Umbilical cord (tissue), 2 donors: ENCODE results near the gene SELENOS. TPM values are rescaled to one million over a fixed set of nuclear protein-coding genes. Genes with fewer than 3 reads are reported as not detected.
"Not testable (repeated sequence)": the region's sequence is repeated elsewhere in the genome, so short reads cannot be mapped to it uniquely, and the experiment has no call there.

ENCODE experiments used
- DNase-seq: peaks from one replicate; pipeline ENCODE4 v3.0.0-alpha.2; 2015; ENCODE audit warnings: low spot score
- total RNA-seq: library from RNA; depleted of rRNA; stranded (reverse); fragments of >200 nt; gene quantifications from one replicate; pipeline ENCODE4 v1.2.3, GENCODE V29; 2014; ENCODE audit warnings: low replicate concordance; ENCODE audit not compliant: insufficient read depth

The SELENOS gene
- total RNA-seq, 1 donor from 2014 or later, result 89.8 TPM

DNA sequence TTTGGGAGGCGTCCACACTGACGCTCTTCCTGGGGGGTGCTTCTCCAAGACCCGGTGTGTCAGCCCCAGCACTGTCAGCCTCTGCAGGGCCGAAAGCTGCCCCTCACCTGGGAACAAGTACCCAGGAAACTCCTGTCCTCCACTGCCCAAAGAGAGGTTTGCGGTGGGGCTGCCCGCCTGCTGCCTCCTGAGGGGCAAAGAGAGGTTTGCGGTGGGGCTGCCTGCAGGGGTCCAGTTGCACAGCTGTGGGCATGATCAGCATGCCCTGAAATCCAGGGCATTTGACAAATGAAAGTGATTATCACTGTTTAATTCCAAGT, 32.8 kb upstream of the SELENOS start:
- DNase-seq, result no peak

DNA sequence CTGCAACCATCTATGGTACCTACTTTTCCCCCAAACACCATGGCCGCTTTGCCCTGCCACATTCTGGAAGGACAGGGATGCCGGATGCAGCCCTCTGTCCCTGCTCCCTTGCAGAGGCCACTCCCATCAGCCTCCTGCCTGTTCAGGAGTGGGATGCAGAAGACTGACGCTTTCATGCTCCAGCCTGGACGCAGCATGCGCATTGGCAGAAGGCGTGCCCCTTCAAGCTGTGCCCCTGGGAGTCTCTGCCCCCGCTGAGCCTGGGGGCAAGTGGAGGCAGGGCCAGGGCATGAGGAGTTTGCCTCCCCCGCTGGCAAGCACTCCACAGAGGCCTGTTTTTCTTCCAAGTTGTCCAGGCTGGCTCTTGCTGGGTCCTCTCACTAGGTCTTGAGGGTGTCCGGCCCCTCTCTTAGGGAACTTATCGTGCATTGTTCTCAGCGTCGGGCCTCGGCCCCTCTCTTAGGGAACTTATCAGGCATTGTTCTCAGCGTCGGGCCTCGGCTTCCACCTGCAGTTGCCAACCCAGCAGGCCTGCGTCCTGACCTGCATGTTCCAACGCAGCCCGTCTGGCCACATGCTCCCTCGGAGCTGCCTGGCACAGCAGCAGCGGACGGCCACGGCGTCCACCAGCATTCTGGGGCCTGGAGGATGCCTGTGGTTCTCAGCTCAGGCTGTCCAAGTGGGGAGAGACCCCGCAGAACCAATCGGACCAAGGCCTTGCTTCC, 32.3 kb upstream of the SELENOS start:
- no peak for DNase-seq

DNA sequence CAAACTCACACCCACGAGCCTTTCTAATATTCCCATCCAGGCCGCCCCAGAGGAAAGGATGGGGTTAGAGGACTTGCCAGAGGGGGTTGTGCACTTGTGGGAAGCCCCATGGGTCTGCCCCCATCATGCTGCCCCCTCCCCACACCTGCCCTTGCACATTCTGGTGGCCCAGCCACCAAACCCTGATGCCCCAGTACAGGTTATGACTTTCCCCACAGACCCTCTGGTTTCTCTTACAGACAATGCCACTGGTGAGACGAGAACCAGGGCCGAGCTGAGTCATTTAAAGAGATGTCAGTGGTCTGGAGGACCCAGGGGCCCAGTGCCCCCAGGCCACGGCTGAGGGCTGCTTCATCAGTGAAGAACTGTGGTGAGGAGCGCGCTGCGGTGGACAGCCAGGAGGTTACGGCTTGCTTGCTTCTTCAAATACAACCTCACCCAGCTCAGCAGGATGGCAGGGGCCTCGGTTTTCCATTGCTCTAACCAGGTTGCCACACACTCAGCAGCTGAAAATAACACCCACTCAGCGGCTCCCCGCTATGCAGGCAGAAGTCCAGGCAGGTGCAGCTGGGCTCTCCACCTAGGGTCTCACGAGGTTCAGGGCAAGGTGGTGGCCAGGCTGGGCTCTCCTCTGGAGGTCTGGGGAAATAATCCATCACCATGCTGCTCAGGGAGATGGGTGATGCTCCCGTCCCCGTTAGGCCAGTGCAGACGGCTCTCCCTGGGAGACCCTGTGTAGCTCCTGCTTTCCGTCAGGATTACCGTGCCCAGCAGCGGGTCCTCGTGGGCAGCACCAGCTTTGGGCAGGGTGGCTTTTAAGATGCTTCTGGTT, 31.5 kb upstream of the SELENOS start:
- no peak for DNase-seq

- no peak for DNase-seq
Observed at GRCh38 chr15:101307897-101308603, 30.8 kb upstream of the SELENOS start.

DNA sequence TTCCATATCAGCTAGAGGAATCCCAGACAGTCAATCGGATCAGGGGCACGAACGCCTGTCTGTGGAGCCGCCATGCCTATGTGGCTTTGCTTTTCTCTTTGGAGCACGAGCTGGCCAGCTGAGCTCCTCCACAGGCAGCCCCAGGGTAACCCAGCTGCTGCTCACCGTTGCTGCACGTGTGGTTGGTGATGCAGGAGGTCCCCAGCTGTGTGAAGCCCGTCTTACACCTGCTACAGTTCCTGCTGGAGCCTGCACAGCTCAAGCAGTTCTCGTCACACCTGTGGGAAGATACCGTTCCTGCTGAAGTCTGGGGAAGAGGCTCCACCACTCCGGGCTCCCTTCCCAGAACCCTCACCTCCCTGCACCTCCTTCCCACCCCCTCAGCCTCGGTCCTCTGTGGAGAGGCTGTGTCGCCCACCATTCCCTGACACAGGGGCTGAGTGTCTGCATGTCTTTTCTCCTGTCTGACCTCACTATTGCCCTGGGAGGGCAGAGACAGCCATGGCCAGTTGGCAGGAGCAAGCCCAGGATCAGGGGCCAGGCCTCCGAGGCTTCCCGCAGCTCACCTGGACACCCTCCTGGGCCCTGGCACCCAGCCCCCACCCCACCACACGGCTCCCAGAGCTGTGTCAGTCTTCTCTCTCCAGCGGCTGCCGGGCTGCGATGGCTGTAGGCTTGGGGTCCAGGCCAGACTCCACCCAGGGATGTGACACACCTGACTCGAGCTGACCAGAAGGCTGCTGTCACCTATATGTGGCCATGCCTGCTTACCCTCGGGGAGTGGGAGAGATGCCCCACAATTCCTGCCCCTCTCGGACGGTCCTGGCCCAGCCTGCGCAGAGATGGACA, 30.0 kb upstream of the SELENOS start:
- DNase-seq, result no peak

- DNase-seq, result no peak
Observed at GRCh38 chr15:101306341-101307047, 29.2 kb upstream of the SELENOS start.

GRCh38 chr15:101305820-101306255, 28.6 kb upstream of the SELENOS start:
- DNase-seq, result no peak

- no peak for DNase-seq
Observed at GRCh38 chr15:101303408-101303807, 26.1 kb upstream of the SELENOS start.

- peak; percentile 14 for DNase-seq
Observed at GRCh38 chr15:101296418-101297405, 19.4 kb upstream of the SELENOS start.

DNA sequence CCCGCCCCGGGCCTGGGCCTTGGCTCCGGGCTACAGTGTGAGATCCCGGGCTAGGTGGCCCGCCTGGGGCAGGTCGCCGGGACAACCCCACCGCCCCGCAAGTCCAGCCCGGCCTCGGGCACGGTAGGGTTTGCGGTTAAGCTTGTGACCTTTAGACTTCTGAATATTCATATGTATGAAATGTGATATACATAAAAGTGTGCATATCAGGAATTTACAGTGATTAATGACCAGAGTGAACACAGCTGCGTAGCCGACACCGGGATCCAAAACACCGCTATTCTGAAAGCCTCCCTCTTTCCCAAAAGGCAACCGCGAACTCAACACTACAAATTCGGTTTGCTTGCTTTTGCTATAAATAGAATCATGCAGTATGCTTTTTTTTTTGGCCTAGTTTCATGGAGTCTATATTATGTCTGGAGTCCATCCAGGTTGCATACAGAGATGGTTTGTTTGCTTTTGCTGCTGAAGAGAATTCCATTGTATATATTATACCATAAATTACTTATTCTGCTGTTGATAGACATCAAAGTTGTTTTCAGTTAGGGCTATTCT, 18.4 kb upstream of the SELENOS start:
- peak; percentile 52 for DNase-seq

GRCh38 chr15:101294731-101295606, 17.7 kb upstream of the SELENOS start, which contains the start of gene SNRPA1:
Gene SNRPA1, minus strand, starts transcription at chr15:101295248. Its CDS starts 70 bp downstream, at chr15:101295178.
- peak; percentile 98 for DNase-seq

DNA sequence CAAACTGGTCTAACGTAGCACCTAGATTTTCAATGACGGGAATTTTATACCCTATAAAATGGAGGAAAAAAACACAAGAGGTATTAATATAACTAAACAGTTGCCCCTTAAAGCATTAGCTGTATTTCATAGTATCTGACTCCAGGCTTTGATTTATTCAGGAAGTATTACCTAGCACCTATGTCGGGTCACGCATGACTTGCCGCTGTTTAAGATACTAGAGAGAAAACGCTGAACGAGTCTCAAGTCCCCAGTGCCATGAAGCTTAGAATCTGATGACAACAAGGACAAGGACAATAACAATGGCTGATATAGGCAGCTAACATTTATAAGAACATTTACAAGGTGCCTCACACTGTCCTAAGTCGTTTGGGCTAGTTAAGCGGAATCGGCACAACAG, 15.8 kb upstream of the SELENOS start:
- DNase-seq, result no peak

DNA sequence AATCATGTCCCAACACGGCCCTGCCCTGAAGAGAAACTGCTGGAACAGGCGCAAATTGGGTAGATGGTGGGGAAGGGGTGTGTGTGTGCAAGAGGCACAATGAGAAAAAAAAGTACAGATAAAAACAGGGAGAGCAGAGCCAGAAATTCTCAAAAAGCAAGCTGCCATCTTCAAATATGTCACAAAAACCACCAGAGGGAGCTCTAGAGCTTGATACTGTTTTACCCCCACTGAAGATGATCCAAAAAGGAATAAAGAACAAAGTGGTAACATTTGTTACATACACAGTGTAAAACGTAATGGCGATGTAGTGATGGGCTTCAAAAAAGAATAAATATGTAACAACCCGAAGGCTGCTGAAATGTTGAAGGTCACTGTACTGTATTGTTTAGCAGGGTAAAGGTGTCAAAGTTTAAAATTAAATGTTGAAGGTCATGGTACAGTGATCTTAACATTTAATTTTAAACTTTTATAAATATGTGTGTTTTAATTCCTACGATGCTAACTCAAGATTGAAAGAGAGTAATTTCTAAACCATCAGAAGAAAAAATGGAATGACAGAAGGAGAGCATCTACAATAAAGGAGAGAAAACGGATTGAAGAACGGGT, 11.7 kb upstream of the SELENOS start:
- peak; percentile 32 for DNase-seq

GRCh38 chr15:101287342-101287741, 10.1 kb upstream of the SELENOS start:
- DNase-seq, result not testable (repeated sequence)

- DNase-seq, result no peak
Observed at GRCh38 chr15:101286471-101287114, 9.3 kb upstream of the SELENOS start.

DNA sequence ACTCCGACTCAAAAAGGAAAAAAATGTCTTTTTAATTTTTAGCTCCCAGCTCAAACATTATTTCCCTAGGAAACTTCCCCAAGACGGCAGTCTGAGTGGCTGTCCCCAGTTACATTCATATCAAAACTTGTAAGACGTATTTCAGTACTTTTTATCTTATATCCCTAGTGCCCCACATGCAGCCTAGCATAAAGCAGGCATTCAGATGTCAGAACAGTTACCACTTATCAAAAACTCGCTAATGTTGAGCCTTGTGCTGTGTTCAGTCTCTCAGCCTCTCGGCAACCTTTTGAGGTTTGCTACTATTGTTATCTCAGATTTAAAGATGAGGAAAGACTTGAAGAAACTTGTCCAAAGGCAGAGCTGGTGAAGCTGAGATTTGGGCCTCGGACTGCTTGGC, 6.6 kb upstream of the SELENOS start:
- no peak for DNase-seq

DNA sequence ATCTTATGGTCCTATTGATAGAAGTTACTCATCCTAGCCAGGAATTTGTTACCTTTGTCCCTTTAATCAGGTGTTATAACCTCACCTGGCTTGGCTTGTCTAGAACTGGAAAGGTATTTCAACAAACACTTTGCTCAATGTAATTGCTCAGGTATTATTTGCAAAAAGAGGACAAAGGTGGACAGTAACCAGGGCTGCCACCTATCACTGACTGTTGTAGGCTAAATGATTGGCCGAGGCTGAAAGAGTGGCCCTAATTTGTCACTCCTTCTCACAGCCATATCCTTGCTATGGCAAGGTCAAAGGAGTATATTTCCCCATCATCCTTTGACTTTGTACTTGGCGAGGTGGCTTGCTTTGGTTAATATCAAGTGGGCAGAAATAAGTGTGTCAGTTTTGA, 2.7 kb upstream of the SELENOS start:
- DNase-seq, result no peak
